Smooth muscle cell (in vitro differentiated cells): ENCODE measurements around the gene KRTDAP. TPM values are rescaled to one million over a fixed set of nuclear protein-coding genes. Genes with fewer than 3 reads are reported as not detected.
"Not testable (repeated sequence)": the region's sequence is repeated elsewhere in the genome, so short reads cannot be mapped to it uniquely, and the experiment has no call there.

Source experiments
- DNase-seq: peaks from one replicate; lab custom pipeline; 2025; ENCODE audit not compliant: unreplicated experiment; lab: John Stamatoyannopoulos, UW
- H2AFZ ChIP-seq: fragments of 200-600 bp; sonication (generic); 2 replicates; pipeline ENCODE4 v1.6.0; 2016; ENCODE audit warnings: antibody characterized with exemption, low read depth, mild to moderate bottlenecking
- H3F3A ChIP-seq: fragments of 200-600 bp; sonication (generic); 2 replicates; pipeline ENCODE4 v1.6.0; 2017; ENCODE audit warnings: antibody characterized with exemption, low read depth
- H3K27ac ChIP-seq: fragments of 200-600 bp; sonication (generic); 2 replicates; pipeline ENCODE4 v1.5.1; 2016; ENCODE audit warnings: low read depth, mild to moderate bottlenecking
- H3K27me3 ChIP-seq: fragments of 200-600 bp; sonication (generic); 2 replicates; pipeline ENCODE4 v1.6.1; 2016; ENCODE audit warnings: low read depth, mild to moderate bottlenecking
- H3K36me3 ChIP-seq: fragments of 200-600 bp; sonication (generic); 2 replicates; pipeline ENCODE4 v1.5.1; 2016; ENCODE audit warnings: low read depth
- H3K4me1 ChIP-seq: fragments of 200-600 bp; sonication (generic); 2 replicates; pipeline ENCODE4 v1.5.1; 2016; ENCODE audit warnings: low read depth
- H3K4me2 ChIP-seq: fragments of 200-600 bp; sonication (generic); 2 replicates; pipeline ENCODE4 v1.6.0; 2016; ENCODE audit warnings: mild to moderate bottlenecking
- H3K4me3 ChIP-seq: fragments of 200-600 bp; sonication (generic); 2 replicates; pipeline ENCODE4 v1.5.1; 2016; ENCODE audit warnings: mild to moderate bottlenecking
- H3K79me2 ChIP-seq: fragments of 200-600 bp; sonication (generic); 2 replicates; pipeline ENCODE4 v1.6.0; 2016; ENCODE audit warnings: low read depth, mild to moderate bottlenecking
- H3K9ac ChIP-seq: fragments of 200-600 bp; sonication (generic); 2 replicates; pipeline ENCODE4 v1.6.0; 2016; ENCODE audit warnings: low read depth
- H3K9me3 ChIP-seq: fragments of 200-600 bp; sonication (generic); replicated peaks from 2 replicates; pipeline ENCODE4 v1.5.1; 2016; ENCODE audit warnings: low read depth
- H4K20me1 ChIP-seq: fragments of 200-600 bp; sonication (generic); 2 replicates; pipeline ENCODE4 v1.6.0; 2016; ENCODE audit warnings: low read depth
- WGBS: methylation state at CpG from one replicate; pipeline ENCODE4 v1.1.7; 2016; ENCODE audit warnings: low lambda C conversion rate; 5-methylcytosine and 5-hydroxymethylcytosine counted together
- polyA plus RNA-seq: library from polyadenylated mRNA; unstranded; fragments of >200 nt; fragmentation: Nextera tagmentation; extraction: Ambion mirVana; gene quantifications from 2 replicates; pipeline ENCODE4 v1.2.1, GENCODE V29; 2016
- total RNA-seq: library from RNA; depleted of rRNA; stranded (reverse); fragments of >200 nt; gene quantifications from 2 replicates; pipeline ENCODE4 v1.2.3, GENCODE V29; 2014
- TF ChIP-seq, protein P1 (sequence below): fragments of 200-600 bp; sonication (generic); IDR thresholded peaks from 2 replicates; pipeline ENCODE4 v1.5.1; 2017; ENCODE audit warnings: borderline replicate concordance, mild to moderate bottlenecking, antibody characterized with exemption; ENCODE audit not compliant: insufficient read depth, poor library complexity, severe bottlenecking

KRTDAP gene
- total and polyA plus RNA-seq, 2 experiments from 2014 or later: 68.3 to 298 TPM

DNA sequence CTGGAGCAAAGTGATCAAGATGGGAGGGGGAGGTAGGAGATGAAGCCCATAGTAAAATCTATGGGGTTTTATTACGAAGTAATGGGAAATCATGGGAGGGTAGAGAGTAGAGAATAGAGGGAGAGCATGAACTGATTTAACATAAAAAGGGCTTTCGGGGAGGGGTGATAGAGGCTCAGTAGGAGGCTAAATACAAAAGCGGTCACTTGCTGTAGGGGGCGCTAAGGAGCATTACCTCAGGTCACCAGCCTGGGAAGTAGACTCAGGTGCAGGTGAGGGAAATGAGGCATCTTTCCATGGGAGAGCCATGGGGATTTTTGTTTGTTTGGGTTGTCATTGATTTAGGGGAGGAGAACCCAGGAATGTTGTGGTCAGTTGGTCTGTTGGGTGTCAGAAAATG is 14.1 kb downstream of the KRTDAP start:
- Histone ChIP-seq H4K20me1 (no peaks in the 10 kb centered on the region), H3K27ac (no peak overlapping the region), H3K36me3 (no peaks in the 10 kb centered on the region), H3K4me3 (no peak overlapping the region), H3F3A (no peaks in the 10 kb centered on the region), H3K79me2 (no peaks in the 10 kb centered on the region), H2AFZ (no peak overlapping the region), H3K27me3 (no peaks in the 10 kb centered on the region), H3K9me3 (no peaks in the 10 kb centered on the region), H3K4me1 (no peaks in the 10 kb centered on the region), H3K9ac (no peak overlapping the region), H3K4me2 (no peak overlapping the region)
- no peak for DNase-seq
- TF ChIP-seq, protein P1, sequence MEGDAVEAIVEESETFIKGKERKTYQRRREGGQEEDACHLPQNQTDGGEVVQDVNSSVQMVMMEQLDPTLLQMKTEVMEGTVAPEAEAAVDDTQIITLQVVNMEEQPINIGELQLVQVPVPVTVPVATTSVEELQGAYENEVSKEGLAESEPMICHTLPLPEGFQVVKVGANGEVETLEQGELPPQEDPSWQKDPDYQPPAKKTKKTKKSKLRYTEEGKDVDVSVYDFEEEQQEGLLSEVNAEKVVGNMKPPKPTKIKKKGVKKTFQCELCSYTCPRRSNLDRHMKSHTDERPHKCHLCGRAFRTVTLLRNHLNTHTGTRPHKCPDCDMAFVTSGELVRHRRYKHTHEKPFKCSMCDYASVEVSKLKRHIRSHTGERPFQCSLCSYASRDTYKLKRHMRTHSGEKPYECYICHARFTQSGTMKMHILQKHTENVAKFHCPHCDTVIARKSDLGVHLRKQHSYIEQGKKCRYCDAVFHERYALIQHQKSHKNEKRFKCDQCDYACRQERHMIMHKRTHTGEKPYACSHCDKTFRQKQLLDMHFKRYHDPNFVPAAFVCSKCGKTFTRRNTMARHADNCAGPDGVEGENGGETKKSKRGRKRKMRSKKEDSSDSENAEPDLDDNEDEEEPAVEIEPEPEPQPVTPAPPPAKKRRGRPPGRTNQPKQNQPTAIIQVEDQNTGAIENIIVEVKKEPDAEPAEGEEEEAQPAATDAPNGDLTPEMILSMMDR: peak; percentile 19
- WGBS: 56% methylated on average over 4 of the region's 4 CpGs

DNA sequence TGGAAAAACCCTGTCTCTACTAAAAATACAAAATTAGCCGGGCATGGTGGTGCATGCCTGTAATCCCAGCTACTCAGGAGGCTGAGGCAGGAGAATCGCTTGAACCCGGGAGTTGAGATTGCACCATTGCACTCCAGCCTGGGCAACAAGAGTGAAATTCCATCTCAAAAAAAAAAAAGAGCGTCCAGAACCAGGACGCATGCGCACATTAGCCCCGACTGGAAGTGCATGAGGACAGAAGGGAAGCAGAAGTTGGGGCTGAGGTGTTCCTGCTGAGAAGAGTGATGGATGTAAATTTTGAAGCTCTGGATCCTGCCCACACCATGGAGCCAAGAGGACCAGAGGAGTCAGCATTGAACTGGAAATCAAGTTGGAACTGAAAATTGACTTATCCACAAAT is 15.7 kb downstream of the KRTDAP start:
- DNase-seq, H3F3A ChIP-seq, H3K27me3 ChIP-seq, H3K79me2 ChIP-seq, H3K36me3 ChIP-seq, H3K4me1 ChIP-seq, H4K20me1 ChIP-seq, H3K9ac ChIP-seq, H3K9me3 ChIP-seq, H2AFZ ChIP-seq, H3K4me3 ChIP-seq, H3K4me2 ChIP-seq, H3K27ac ChIP-seq: not testable (repeated sequence)
- 91% methylated on average over 7 of the region's 7 CpGs for WGBS

DNA sequence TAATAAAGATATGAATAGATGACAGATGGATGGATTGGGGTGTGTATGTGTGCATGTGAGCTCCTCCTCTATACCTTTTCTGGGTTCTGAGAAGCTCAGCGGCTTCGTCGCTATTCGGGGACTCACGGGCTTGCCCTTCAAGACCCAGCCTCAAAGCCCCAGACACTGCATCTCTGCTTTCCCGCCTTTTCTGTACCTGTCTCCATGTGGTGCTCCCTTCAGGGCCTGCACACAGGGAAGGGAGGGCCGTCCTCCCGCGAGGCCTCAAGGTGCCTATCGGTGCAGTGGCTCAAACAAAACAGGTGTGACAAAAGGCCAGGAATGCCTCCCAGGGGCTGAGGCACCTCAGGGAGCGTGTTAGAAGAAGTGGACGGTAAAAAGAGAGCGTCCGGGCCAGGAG is 16.2 kb downstream of the KRTDAP start:
- Histone ChIP-seq H3K4me2 (no peak overlapping the region), H3K79me2 (no peaks in the 10 kb centered on the region), H3K9me3 (no peaks in the 10 kb centered on the region), H2AFZ (no peak overlapping the region), H3K4me1 (no peaks in the 10 kb centered on the region), H3K27me3 (no peaks in the 10 kb centered on the region), H3F3A (no peaks in the 10 kb centered on the region), H3K36me3 (no peaks in the 10 kb centered on the region), H3K9ac (no peak overlapping the region), H3K27ac (no peak overlapping the region), H4K20me1 (no peaks in the 10 kb centered on the region), H3K4me3 (no peak overlapping the region)
- 96% methylated on average over 14 of the region's 14 CpGs for WGBS
- TF ChIP-seq, protein P1: no peak
- DNase-seq: no peak

DNA sequence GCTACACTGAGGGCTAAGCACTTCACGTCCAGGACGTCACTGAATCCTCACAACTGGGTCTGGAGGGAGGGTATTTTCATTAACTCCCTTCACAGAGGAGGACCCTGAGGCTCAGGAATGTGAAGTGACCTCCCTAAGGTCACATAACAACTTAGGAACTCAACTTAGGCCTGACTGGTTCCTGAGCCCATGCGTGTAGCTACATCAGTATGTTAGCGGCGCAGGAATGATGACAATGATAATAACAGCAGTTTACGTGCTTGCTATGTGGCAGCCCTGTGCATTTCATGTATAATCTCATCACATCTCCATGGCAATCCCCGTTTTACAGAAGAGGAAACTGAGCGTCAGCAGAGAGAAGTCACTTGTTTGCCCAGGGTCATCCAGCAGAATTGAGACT is 18.3 kb downstream of the KRTDAP start:
- TF ChIP-seq, protein P1: no peak
- no peak overlapping the region for H3K4me3 ChIP-seq
- no peak for DNase-seq
- no peak overlapping the region for H3K4me2 ChIP-seq
- H3K9me3 ChIP-seq: no peaks in the 10 kb centered on the region
- no peaks in the 10 kb centered on the region for H3F3A ChIP-seq
- no peaks in the 10 kb centered on the region for H3K36me3 ChIP-seq
- H3K27ac ChIP-seq: no peak overlapping the region
- no peak overlapping the region for H3K9ac ChIP-seq
- no peaks in the 10 kb centered on the region for H3K79me2 ChIP-seq
- no peaks in the 10 kb centered on the region for H3K4me1 ChIP-seq
- WGBS: 81% methylated on average over 8 of the region's 8 CpGs
- H2AFZ ChIP-seq: no peak overlapping the region
- H3K27me3 ChIP-seq: no peaks in the 10 kb centered on the region
- no peaks in the 10 kb centered on the region for H4K20me1 ChIP-seq

DNA sequence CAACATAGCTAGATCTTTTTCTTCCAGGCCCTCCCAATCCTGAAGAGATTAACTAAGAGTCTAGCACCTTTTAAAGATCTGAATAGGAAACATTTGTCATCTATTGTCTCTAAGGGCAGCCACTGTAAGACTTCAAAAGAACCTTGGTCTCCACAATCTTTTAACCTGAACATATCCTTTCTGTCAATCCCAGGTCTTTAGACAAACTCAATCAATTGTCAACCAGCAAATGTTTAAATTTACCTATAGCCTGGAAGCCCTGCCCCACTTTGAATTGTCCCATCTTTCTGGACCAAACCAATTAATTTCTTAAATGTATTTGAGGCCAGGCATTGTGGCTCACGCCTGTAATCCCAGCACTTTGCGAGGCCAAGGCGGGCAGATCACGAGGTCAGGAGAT is 19.2 kb downstream of the KRTDAP start:
- not testable (repeated sequence) for H3K4me1 ChIP-seq, H3F3A ChIP-seq, H3K79me2 ChIP-seq, H3K9ac ChIP-seq, H2AFZ ChIP-seq, H3K9me3 ChIP-seq, H3K36me3 ChIP-seq, H3K27ac ChIP-seq, H3K4me3 ChIP-seq, H4K20me1 ChIP-seq, H3K4me2 ChIP-seq, H3K27me3 ChIP-seq, DNase-seq
- WGBS: 77% methylated on average over 4 of the region's 4 CpGs
